Astrocyte (in vitro differentiated cells and primary cell): ENCODE data around the gene GPR32.

Experiments
- CTCF ChIP-seq: IDR thresholded peaks from 2 replicates; pipeline ENCODE4 v1.5.1; 2011; ENCODE audit warnings: low read depth, mild to moderate bottlenecking, inconsistent platforms, low read length, moderate library complexity; ENCODE audit not compliant: insufficient read depth
- EZH2 ChIP-seq: IDR thresholded peaks from 2 replicates; pipeline ENCODE4 v1.6.1; 2012; ENCODE audit warnings: mild to moderate bottlenecking, low read length, inconsistent platforms; ENCODE audit not compliant: insufficient read depth

- no peak for TF ChIP-seq CTCF
- TF ChIP-seq EZH2, result no peak
These were observed 7.6 kb downstream of the GPR32 start for GRCh38 chr19:50777830-50778303.
